ENCODE measurements around the gene SSTR5.

- TF ChIP-seq CTCF (IDR thresholded peaks at IDR 0.05; ENCODE audit: low read depth, low read length, missing input control): no peak
- TF ChIP-seq RXRA (IDR thresholded peaks at IDR 0.05): no peak
- no peak for TF ChIP-seq REST (IDR thresholded peaks at IDR 0.05)
- TF ChIP-seq FOXA2 (IDR thresholded peaks at IDR 0.05): no peak
- TF ChIP-seq RAD21 (IDR thresholded peaks at IDR 0.05): no peak
- no peak for TF ChIP-seq GABPA (IDR thresholded peaks at IDR 0.05 in 1 of 2, conservative IDR thresholded peaks at IDR 0.05 in 1 of 2)
- no peak for TF ChIP-seq SP1 (IDR thresholded peaks at IDR 0.05)
- no peak for TF ChIP-seq MAX (IDR thresholded peaks at IDR 0.05)
These were observed 16.4 kb upstream of the SSTR5 start for GRCh38 chr16:1056196-1056595.

Data from liver (tissue), 3 donors.